Nephron progenitor cell (in vitro differentiated cells): ENCODE measurements around the gene SPATA33.
"Not testable (repeated sequence)": the region's sequence is repeated elsewhere in the genome, so short reads cannot be mapped to it uniquely, and the experiment has no call there.

Source experiments
- DNase-seq: peaks from one replicate; pipeline ENCODE4 v3.0.0; 2021
- H3K27ac Mint-ChIP-seq: 2 replicates; pipeline ENCODE4 v1.8.0; 2021; ENCODE audit warnings: mild to moderate bottlenecking, moderate library complexity, mixed read lengths
- H3K27me3 Mint-ChIP-seq: 2 replicates; pipeline ENCODE4 v1.8.0; 2021; ENCODE audit warnings: mild to moderate bottlenecking, low read depth, mixed read lengths; ENCODE audit not compliant: poor library complexity
- H3K36me3 Mint-ChIP-seq: 2 replicates; pipeline ENCODE4 v1.8.0; 2021; ENCODE audit warnings: low read depth, mixed read lengths
- H3K4me1 Mint-ChIP-seq: 2 replicates; pipeline ENCODE4 v1.8.0; 2021; ENCODE audit warnings: mixed read lengths
- H3K4me3 Mint-ChIP-seq: 2 replicates; pipeline ENCODE4 v1.8.0; 2021; ENCODE audit warnings: mild to moderate bottlenecking, moderate library complexity, mixed read lengths
- H3K9me3 Mint-ChIP-seq: 2 replicates; pipeline ENCODE4 v1.8.0; 2021; ENCODE audit warnings: mild to moderate bottlenecking, moderate library complexity, mixed read lengths
- CTCF ChIP-seq: fragments of 200-600 bp; sonication (generic); IDR thresholded peaks from 2 replicates; pipeline ENCODE4 v1.5.0; 2021; ENCODE audit warnings: antibody characterized with exemption

The SPATA33 gene

DNA sequence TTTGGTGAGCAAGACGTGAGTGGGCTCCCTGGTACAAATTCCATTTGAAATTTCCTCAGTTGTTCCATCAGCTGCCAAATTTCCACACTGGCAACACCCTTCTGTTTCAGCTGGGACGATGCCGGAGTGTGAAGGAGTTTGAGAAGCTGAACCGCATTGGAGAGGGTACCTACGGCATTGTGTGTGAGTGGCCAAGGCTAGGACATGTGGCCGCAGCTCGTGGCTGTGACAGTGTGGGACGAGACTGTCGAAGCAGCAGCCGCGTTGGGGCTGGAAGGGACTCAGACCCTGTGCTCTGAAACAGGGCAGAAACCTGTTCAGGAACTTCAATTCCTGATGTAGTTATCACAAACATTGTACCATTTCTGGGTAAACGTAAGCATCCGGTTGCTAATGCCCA is 31.5 kb downstream of the SPATA33 start:
- peaks cover 19% of the 10 kb centered on the region for H3K9me3 Mint-ChIP-seq
- no peak for DNase-seq
- H3K4me1 Mint-ChIP-seq = peaks cover 16% of the 10 kb centered on the region
- peaks cover 53% of the 10 kb centered on the region for H3K36me3 Mint-ChIP-seq
- no peaks in the 10 kb centered on the region for H3K27me3 Mint-ChIP-seq
- TF ChIP-seq CTCF = no peak
- no peak overlapping the region for H3K27ac Mint-ChIP-seq
- H3K4me3 Mint-ChIP-seq = no peak overlapping the region

- H3K36me3 Mint-ChIP-seq = peaks cover 49% of the 10 kb centered on the region
- not testable (repeated sequence) for DNase-seq, H3K27me3 Mint-ChIP-seq, H3K4me3 Mint-ChIP-seq, H3K27ac Mint-ChIP-seq
- H3K9me3 Mint-ChIP-seq = peaks cover 15% of the 10 kb centered on the region
- H3K4me1 Mint-ChIP-seq = peaks cover 16% of the 10 kb centered on the region
Measured at GRCh38 chr16:89689621-89690020, 32.0 kb downstream of the SPATA33 start.

GRCh38 chr16:89690392-89690901 is 32.8 kb downstream of the SPATA33 start:
- no peaks in the 10 kb centered on the region for H3K27me3 Mint-ChIP-seq
- H3K4me1 Mint-ChIP-seq = peaks cover 23% of the 10 kb centered on the region
- peaks cover 40% of the 10 kb centered on the region for H3K36me3 Mint-ChIP-seq
- TF ChIP-seq CTCF = no peak
- no peak overlapping the region for H3K4me3 Mint-ChIP-seq
- H3K27ac Mint-ChIP-seq = no peak overlapping the region
- H3K9me3 Mint-ChIP-seq = peaks cover 9% of the 10 kb centered on the region
- DNase-seq = no peak

DNA sequence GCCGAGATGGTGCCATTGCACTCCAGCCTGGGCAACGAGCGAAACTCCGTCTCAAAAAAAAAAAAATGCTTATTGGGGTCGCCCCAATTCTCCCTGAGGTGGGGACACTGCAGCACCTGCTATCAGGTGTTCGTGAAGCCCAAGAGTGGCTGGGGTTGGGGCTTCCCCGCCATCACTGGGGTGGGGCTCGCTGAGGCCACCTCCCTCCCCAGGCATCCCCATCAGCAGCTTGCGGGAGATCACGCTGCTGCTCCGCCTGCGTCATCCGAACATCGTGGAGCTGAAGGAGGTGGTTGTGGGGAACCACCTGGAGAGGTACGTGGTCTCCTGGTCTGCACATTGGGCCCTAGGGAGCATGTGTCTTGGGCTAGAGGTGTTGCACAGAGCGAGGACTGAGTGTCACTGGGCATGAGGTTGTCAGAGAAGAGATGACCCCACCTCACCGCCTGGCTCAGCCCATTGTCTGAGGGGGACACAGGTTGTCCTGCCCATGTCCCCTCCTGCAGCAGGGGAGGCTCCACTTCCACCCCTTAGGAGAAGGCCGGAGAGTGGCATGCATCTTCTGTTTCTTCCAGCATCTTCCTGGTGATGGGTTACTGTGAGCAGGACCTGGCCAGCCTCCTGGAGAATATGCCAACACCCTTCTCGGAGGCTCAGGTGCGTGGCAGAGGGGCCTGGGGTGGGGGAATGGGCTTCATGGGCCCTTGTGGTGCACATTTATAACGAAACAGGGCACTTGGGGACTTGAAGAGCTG is 33.8 kb downstream of the SPATA33 start:
- Mint-ChIP-seq H3K4me1 (peaks cover 32% of the 10 kb centered on the region), H3K27ac (no peak overlapping the region), H3K4me3 (no peak overlapping the region), H3K27me3 (no peaks in the 10 kb centered on the region), H3K9me3 (peaks cover under 1% of the 10 kb centered on the region), H3K36me3 (peaks cover 31% of the 10 kb centered on the region)
- no peak for DNase-seq
- TF ChIP-seq CTCF = no peak

- H3K27ac Mint-ChIP-seq = no peak overlapping the region
- H3K4me1 Mint-ChIP-seq = peaks cover 32% of the 10 kb centered on the region
- peaks cover 29% of the 10 kb centered on the region for H3K36me3 Mint-ChIP-seq
- no peak overlapping the region for H3K4me3 Mint-ChIP-seq
- no peaks in the 10 kb centered on the region for H3K9me3 Mint-ChIP-seq
- no peak for DNase-seq
- H3K27me3 Mint-ChIP-seq = no peaks in the 10 kb centered on the region
- no peak for TF ChIP-seq CTCF
Measured at GRCh38 chr16:89691986-89692569, 34.4 kb downstream of the SPATA33 start.

GRCh38 chr16:89693289-89693731 is 35.7 kb downstream of the SPATA33 start:
- Mint-ChIP-seq H3K9me3 (no peaks in the 10 kb centered on the region), H3K27me3 (no peaks in the 10 kb centered on the region), H3K36me3 (peaks cover 23% of the 10 kb centered on the region), H3K27ac (no peak overlapping the region), H3K4me1 (peaks cover 23% of the 10 kb centered on the region), H3K4me3 (no peak overlapping the region)
- DNase-seq = no peak
- no peak for TF ChIP-seq CTCF
